Brain microvascular endothelial cell (primary cell): ENCODE measurements around the gene TMTC1.

Experiments used
- DNase-seq: peaks from one replicate; pipeline ENCODE4 v3.0.0-alpha.2; 2020
- H3K27ac ChIP-seq: fragments of 250-450 bp; sonication (Bioruptor Pico); 2 replicates; pipeline ENCODE4 v1.5.1; 2020; ENCODE audit warnings: mild to moderate bottlenecking, moderate library complexity
- H3K27me3 ChIP-seq: fragments of 250-450 bp; sonication (Bioruptor Pico); replicated peaks from 2 replicates; pipeline ENCODE4 v1.5.1; 2020; ENCODE audit warnings: mild to moderate bottlenecking
- H3K36me3 ChIP-seq: fragments of 250-450 bp; sonication (Bioruptor Pico); replicated peaks from 2 replicates; pipeline ENCODE4 v1.5.1; 2020; ENCODE audit warnings: mild to moderate bottlenecking
- H3K4me3 ChIP-seq: 2 replicates; pipeline ENCODE4 v1.5.1; 2011; ENCODE audit warnings: low read depth, mild to moderate bottlenecking, control low read depth, low read length, moderate library complexity
- CTCF ChIP-seq: IDR thresholded peaks from 2 replicates; pipeline ENCODE4 v1.5.1; 2011; ENCODE audit warnings: low read depth, mild to moderate bottlenecking, moderate library complexity, low read length, control low read depth, inconsistent platforms; ENCODE audit errors: missing control alignments
- in situ Hi-C: cut with HindIII; loops from 2 replicates; pipeline ENCODE4 v1.10.0; 2017; ENCODE audit warnings: low sequenced_read_pairs, low pct_ligation_motif_present

TMTC1 gene

GRCh38 chr12:29517264-29517663 is 266.5 kb downstream of the TMTC1 start:
- no peak for TF ChIP-seq CTCF
- Histone ChIP-seq H3K27ac (no peak overlapping the region), H3K36me3 (no peaks in the 10 kb centered on the region)

DNA sequence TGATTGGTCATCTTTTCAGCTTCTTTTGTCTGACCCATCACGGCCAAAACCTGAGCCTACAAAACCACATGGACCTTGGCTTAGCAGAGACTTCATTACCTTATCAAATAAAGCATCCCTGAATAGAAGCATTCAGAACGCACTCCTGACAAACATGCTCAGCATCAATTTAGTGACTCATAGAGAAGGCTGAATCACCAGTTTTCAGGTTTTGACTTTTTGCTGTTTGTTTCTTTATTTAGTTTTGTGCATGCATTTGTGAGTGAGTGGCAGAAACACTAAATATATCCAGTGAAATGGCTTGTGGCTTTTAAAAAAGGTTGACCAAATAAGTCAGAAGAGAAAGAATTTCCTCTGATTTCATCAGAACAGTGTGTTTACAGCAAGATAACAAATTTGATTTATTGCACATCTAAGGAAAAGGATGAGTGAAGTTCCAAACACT is 267.3 kb downstream of the TMTC1 start:
- Histone ChIP-seq H3K27me3 (no peaks in the 10 kb centered on the region), H3K27ac (no peak overlapping the region), H3K4me3 (no peak overlapping the region), H3K36me3 (no peaks in the 10 kb centered on the region)
- DNase-seq = peak; percentile 10
- TF ChIP-seq CTCF = no peak
- in situ Hi-C loops = no loop called here

More at GRCh38 chr12:29517264-29517663, 266.5 kb downstream of the TMTC1 start:
- no peak for DNase-seq
- H3K4me3 ChIP-seq = no peak overlapping the region
- H3K27me3 ChIP-seq = no peaks in the 10 kb centered on the region
- in situ Hi-C loops = no loop called here

GRCh38 chr12:29510591-29511185 is 273.1 kb downstream of the TMTC1 start:
- TF ChIP-seq CTCF = no peak
- no peaks in the 10 kb centered on the region for H3K36me3 ChIP-seq
- no peak for DNase-seq
- in situ Hi-C loops = no loop called here
- H3K27me3 ChIP-seq = no peaks in the 10 kb centered on the region
- no peak overlapping the region for H3K27ac ChIP-seq
- no peak overlapping the region for H3K4me3 ChIP-seq

- no peak for DNase-seq
- no peaks in the 10 kb centered on the region for H3K36me3 ChIP-seq
- in situ Hi-C loops = no loop called here
- H3K4me3 ChIP-seq = no peak overlapping the region
- no peak overlapping the region for H3K27ac ChIP-seq
- no peak for TF ChIP-seq CTCF
- H3K27me3 ChIP-seq = no peaks in the 10 kb centered on the region
Observed at GRCh38 chr12:29509503-29509902, 274.2 kb downstream of the TMTC1 start.

DNA sequence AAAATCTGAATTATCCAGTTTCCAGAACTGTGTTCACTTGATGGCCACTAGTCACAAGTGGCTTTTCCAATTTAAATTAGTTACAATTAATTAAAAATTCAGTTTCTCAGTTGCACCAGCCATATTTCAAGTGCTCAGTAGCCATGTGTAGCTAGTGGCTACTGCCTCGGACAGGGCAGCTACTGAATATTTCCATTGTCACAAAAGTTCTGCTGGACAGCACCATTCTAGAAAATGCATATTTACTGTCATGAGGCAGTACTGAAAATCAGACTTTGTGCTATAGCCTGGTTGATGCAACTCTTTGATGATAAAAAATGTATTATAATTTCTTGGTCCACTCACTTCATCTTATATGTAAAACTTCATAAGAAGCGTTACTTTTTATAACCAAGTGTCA is 274.8 kb downstream of the TMTC1 start:
- Histone ChIP-seq H3K27ac (no peak overlapping the region), H3K36me3 (no peaks in the 10 kb centered on the region), H3K4me3 (no peak overlapping the region), H3K27me3 (no peaks in the 10 kb centered on the region)
- in situ Hi-C loops = no loop called here
- no peak for DNase-seq
- no peak for TF ChIP-seq CTCF

DNA sequence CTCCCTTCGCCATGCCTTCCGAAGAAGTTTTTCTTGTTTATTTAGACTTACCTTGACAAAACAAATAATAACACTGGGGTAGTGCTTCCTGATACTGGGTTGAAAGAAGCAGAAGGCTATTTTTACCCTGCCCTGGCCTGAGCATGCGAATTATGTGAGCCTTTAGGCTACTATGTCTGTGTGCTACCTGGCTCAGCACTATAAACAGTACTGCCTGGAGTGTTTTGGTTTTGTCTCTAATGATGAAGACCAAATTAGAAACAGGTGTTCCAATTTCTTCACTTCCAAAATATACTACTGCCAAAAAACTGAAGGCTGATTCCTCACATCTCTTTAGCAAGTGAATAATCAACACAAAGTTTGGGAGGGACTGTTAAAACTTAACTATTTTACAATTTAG is 278.6 kb downstream of the TMTC1 start:
- no peak for TF ChIP-seq CTCF
- Histone ChIP-seq H3K36me3 (no peaks in the 10 kb centered on the region), H3K4me3 (no peak overlapping the region), H3K27me3 (no peaks in the 10 kb centered on the region), H3K27ac (no peak overlapping the region)
- DNase-seq = no peak
- in situ Hi-C loops = no loop called here
